ENCODE measurements around the gene TIAL1.
A peak's percentile ranks its signal among the peaks of the same experiment; 100 is the strongest.
"Not testable (repeated sequence)": the region's sequence is repeated elsewhere in the genome, so short reads cannot be mapped to it uniquely, and the experiment has no call there.

The TIAL1 gene

DNA sequence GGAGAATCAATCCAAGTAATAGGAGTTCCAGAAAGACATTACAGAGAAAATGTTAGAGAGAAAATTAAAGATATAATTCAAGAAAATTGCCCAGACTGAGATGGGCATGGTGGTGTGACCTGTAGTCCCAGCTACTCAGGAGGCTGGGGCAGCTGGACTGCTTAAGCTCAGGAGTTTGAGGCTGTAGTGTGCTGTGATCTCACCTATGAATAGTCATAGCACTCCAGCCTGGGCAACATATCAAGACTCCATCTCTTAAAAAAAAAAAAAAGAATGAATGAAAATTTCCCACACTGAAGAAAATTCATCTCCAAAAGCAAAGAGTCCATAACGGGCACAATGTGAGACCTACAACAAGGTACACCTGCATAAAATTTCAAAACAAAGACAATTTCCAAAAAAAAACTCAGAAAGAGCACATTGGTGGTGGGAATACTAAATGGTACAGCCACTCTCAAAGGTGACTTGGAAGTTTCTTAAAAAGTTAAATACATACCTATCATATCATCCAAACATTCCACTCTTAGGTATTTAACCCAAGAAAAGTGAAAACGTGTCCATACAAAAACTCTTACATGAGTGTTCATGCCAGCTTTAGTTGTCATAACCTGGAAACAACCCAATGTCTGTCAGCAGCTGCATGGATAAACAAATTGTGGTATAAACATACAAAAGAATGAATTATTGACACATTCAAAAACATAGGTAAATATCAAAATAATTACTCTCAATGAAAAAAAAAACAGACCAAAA, 47.3 kb downstream of the TIAL1 start:
- no peak for DNase-seq (ENCODE audit: low read depth, low spot score)

DNA sequence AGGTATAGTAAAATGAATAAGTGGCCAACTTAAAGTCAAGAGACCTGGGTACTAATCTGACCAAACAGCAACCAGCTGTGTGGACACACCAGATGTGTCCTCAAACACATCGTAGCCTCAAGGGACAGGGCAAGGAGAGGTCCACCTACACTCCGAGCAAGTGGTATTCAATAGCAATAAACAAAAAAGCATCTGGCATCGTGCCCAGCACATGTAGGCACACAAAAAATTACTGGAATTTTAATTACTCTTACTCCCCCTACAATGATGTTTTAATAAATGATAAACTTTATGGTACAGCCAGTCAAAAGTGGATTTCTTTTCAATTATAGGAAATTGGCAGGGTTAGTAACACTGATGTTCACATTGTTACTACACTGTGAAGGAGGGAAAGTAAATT, 50.8 kb downstream of the TIAL1 start:
- no peak for DNase-seq (ENCODE audit: low read depth, low spot score)

DNA sequence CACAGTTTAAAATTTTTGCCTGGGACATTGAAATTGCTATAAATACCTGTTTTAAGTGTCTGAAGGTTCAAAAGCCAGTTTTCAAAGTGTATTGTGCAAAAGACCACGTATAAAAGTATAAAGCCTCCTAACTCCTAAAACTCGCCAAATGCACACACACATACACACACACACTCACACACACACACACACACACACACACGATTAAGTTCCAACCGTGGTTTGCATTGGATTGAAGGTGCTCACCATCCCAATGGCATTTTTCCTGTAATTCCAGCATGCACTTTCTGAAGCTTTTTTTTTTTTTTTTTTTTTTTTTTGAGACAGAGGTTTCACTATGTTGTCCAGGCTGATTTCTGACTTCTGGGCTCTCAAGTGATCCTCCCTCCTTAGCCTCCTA, 51.5 kb downstream of the TIAL1 start:
- no peak for DNase-seq (ENCODE audit: low read depth, low spot score)

DNA sequence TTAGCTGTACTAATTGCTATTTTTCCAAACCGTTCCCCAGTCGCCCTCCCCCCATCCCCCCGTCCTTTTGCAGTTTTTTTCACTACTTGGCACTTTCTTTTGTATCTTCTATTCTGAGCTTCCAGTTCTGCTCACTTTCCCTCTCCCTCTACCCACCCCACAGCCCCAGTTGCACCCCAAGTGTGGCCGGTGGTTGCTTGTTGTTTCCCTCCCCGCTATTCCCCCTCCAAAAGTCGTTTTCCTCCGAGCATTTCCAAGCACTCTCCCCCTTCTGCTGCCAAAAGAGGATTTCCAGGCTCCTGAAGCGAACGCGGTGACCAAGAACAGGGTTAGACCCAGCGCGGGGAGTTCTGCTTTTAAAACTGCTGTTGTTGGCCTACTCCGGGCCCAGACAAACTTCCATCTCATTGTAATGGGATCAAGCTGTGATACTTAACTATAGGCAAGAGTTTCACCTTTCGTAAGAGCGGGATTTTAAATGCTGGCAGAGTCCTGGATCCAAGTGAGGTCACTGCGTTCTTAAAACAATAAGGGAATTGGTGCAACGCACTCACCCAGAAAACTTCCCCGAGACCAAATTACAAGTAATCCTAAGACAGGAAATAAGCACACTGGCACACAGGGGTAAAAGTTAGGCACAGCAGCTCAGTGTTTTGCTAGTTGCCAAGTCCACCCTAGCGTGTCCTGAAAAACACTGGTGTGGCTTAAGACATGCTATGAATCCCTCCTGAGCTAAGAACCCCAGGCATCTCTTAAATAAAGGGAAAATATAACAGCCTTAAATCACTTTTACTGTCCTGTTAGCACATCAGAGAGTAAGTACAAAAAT, 52.7 kb downstream of the TIAL1 start:
- no peak for DNase-seq (ENCODE audit: low read depth, low spot score)

DNA sequence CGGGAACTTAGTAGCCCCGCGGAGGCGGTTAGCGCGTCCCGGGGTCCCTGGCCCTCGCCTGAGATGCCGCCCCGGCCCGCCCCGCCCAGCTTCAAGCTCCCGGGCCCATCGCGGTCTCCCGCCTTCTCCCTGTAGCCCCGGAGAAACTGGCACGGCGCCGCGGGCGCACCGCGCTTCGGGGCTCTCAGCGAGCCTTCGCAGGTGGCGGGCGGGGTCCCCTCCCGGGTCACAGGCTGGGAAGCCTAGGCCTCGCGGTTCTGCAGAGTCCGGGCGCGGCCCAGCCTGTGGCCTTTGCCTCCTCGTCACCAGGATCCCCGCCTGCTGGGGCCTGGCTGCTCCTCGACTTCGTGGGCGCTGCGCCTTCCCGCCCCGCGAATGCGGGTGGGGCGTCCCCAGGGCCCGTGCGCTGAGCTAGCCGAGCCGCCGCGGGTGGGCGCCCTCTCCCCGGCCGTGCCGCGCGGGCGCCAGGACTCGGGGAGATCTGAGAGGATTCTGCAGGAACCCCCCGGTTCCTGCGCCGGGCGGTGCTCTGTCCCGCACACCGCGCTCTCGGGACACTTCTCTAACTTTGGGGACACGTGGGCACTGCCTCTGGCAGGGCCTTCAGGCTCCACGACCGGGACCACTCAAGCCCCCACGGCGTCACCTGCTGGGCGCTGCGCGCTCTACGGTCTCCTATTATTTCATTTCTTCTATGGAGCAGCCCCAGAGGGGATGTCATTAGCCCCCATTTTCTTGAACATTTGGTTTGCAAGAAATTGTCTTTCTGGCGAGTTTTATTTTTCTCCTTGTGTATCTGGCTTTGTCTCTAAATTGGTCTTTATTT, 53.6 kb downstream of the TIAL1 start:
- DNase-seq (ENCODE audit: low read depth, low spot score) = peak; percentile 43

DNA sequence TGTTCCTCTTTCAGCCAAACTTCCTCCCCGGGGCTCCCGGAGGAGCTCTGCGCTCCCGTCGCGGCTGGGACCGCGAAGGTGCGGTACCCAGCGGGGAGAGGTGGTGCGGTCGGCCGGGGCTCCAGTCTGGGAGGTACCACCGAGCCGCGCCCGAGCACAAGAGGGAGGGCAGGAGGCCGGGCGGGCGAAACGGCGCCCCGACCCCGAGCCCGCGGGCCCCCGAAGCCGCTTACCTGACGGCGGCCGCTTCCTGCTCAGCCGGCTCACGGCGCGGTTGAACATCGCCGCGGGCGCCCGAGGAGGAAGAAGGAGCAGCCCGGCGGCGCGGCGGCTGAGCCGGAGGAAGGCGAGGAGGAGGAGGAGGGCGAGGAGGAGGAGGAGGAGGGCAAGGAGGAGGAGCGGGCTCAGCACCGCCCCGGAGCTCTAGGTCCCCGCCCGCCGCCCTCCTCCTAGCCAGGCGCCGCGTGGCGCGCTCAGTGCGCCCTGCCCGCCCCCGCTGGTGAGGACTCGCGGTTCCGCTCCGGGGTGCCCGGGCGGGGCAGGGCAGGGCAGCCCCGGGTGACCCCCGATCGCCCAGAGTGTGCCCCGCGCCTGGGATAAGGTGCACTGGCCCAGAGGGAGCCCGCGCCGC, 54.3 kb downstream of the TIAL1 start, which contains the start of gene RGS10:
Gene RGS10, minus strand, starts transcription at position 363 of the 631 bp plus-strand sequence. Its CDS starts 81 bp downstream, at position 282.
- peak; percentile 74 for DNase-seq (ENCODE audit: low read depth, low spot score)

DNA sequence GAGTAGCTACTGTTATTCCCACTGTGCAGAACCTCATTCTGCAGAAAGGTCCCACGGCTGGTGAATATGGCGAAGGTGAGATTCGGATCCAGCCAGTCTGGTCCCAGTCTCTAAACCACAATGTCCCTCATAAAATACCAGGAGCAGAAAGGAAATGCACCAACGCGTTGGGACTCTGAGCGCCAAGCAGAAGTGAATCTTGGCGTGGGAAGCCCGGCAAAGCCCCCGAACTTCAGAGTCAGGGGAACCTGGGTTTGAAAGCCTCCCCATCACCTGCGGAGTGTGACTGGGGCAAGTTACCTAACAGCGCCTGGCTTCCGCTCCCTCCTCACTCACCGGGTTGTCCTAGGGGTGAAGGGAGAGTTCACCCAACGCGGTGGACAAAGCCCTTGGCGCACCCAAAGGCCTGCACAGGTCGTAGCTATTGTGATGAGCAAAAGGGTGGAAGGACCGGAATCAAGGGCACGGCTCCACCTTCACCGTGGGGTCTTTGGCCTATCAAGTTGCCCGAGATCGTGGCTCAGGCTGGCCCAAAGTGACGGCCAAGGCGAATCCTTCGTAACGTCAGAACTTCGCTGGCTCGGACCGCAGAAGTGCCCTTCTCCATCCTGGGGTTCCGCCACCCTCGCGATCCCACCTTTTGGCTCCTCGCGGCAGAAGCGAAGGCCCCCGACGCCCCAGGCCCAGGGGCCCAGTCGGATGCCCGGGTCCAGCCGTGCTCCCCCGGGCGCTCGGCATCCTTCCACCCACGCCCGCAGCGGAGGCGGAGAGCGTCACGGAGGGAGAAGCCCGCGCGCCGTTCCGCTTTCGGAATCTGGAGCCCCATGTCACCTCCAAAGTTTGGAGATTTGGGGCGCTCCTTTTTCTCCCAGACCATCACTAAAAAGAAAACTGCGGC, 55.1 kb downstream of the TIAL1 start:
- DNase-seq (ENCODE audit: low read depth, low spot score) = peak; percentile 44

DNA sequence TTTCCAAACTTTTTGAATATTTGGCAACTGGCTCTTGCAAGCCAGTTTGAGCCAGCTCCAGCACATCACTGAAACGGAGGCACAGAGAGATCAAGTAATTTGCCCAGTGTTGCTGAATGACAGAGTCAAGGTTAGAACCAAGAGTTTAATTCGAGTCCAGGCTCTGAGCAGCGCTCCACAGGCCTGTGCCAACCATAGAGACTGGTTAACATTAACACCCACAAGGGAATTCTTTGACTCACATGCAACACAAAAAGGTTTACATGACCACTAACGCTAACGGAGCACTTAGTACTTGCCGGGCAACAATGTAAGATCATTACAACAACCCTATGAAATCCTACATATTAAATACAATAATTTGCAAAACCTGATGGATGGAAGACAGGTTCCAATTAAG, 55.7 kb downstream of the TIAL1 start:
- DNase-seq (ENCODE audit: low read depth, low spot score) = no peak

GRCh38 chr10:119540038-119540437, 56.7 kb downstream of the TIAL1 start:
- no peak for DNase-seq (ENCODE audit: low read depth, low spot score)

DNA sequence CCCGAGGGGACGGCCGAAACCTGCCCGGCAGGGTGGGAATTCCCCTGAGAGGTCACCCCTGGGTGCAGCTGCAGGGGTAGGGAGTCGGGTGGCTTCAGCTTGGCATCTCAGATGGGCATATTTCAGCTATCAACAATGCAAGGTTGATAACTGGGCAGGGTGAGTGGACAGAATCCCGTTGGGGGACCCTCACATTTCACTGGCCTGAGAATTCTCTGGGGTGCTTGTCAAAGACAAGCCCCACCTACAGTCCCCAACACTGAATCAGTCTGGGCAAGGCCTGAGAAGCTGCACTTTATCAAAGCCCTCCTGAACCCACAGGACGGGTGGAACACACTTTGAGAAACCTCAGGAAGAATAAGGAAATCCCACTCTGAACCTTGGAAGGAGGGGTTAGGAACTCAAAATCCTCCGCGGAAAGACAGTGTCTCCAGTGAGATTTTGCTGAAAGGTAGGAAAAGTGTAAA, 57.4 kb downstream of the TIAL1 start:
- DNase-seq (ENCODE audit: low read depth, low spot score) = no peak

GRCh38 chr10:119538632-119539358, 58.0 kb downstream of the TIAL1 start:
- peak; percentile 14 for DNase-seq (ENCODE audit: low read depth, low spot score)

DNA sequence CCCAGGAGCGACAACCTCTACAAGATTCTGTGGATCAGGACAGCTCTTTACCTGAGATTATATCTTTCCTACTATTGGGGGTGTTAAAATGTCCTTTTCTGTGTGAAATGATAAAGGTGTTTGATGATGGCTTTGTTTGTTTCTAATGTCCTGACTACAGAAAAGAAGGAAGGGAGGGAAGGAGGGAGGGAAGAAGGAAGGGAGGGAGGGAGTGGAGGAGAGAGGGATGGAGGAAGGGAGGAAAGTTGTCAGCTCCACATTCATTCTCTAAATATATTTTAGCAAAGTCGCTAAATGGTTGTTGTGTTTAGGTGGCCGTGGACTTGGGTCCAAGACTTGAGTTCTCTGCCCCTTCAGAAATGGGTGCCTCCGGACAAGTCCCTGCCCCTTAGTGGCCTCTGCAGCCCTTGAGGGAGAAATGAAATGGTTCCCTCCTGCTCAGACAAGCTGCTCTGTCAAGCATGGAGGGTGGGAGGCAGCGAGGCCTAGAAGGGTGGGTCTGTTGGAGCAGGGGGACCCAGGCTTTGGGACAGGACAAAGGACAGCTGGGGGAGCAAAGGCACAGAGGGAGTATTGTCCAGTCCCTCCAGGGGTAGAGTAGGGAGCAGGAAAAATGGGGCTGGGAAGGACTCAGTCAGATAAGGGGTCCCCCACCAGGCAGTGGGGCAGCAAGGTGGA, 58.7 kb downstream of the TIAL1 start:
- no peak for DNase-seq (ENCODE audit: low read depth, low spot score)

- no peak for DNase-seq (ENCODE audit: low read depth, low spot score)
Observed at GRCh38 chr10:119536508-119537025, 60.2 kb downstream of the TIAL1 start.

DNA sequence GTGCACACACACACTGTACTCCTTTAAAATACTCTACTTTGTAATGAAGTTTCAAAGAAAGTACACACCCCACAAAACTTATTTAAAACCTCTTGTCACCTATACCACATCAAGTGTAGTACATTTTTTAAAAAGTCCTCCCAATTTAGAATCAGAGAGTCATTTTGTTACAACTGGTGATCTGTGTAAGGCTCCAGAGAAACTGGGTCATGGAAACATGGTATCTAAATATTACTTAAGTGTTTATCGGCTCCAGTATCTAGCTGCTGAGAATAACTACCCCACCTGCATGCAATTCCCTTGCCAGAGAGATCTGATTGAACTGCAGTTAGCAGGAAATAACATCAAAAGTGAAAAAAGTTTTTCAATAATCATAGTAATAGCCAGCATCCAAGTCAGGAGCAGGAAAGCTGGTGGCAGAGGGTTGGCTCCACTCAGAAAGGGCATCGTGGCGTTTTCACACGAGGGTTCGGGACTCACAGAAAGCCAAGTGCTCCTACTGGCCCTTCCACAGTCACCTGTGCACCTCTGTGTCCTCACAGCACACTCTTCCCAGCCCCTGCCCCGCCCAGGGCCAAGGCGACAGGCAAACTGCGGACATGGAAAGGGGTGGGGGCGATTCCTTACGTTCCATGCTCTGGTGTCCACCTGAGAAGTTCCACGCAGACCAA, 60.8 kb downstream of the TIAL1 start:
- no peak for DNase-seq (ENCODE audit: low read depth, low spot score)

DNA sequence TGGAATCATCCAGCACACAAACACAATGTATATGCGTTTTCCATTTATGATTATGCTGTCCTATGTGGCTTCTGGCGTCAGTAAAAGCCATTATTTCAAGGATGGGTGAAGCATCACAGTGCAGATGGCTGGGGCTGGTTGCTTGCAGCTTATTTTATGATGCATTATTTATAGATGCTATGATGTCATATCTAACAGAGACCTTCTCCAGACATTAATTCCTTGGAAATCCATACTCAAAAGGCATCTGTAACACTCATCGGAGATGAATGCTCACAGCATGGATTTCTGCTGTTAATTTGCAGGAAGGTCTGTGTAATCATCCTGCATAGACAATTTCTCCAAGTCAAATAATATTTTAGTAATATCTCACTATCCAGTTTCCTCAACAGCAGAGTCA, 61.5 kb downstream of the TIAL1 start:
- no peak for DNase-seq (ENCODE audit: low read depth, low spot score)

GRCh38 chr10:119533473-119533872, 63.3 kb downstream of the TIAL1 start:
- DNase-seq (ENCODE audit: low read depth, low spot score) = no peak

DNA sequence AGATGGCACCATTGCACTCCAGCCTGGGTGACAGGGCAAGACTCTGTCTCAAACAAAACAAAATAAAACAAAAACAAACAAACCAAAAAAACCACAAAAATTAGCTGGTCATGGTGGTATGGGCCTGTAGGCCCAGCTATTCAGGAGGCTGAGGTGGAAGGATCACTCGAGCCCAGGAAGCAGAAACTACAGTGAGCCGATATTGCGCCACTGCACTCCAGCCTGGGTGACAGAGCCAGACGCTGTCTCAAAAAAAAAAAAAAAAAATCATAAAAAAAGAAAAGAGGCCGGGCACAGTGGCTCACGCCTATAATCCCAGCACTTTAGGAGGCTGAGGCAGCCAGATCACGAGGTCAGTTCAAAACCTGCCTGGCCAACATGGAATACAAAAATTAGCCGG, 64.0 kb downstream of the TIAL1 start:
- DNase-seq (ENCODE audit: low read depth, low spot score) = not testable (repeated sequence)

GRCh38 chr10:119532251-119532650, 64.5 kb downstream of the TIAL1 start:
- DNase-seq (ENCODE audit: low read depth, low spot score) = not testable (repeated sequence)

Measured in activated naive CD8-positive, alpha-beta T cell treated with anti-CD3 and anti-CD28 coated beads, Interleukin-2, amount 50 U/mL, for 16 hours (primary cell).